Esophagus muscularis mucosa (tissue), 4 donors: Measurements from ENCODE around the gene DHX32. TPM values are rescaled to one million over a fixed set of nuclear protein-coding genes. Genes with fewer than 3 reads are reported as not detected.

Experiments
- DNase-seq: peaks from one replicate; pipeline ENCODE4 v3.0.0-alpha.2; 2017; ENCODE audit errors: extremely low spot score
- H3K27ac ChIP-seq, 4 donors: fragments of 200-600 bp; sonication (generic); replicated peaks in 1 of 4; 1 replicate in 3 of 4; 2 replicates in 1 of 4; pipeline ENCODE4 v1.5.1; 2016 to 2019; ENCODE audit warnings: mild to moderate bottlenecking in 1 of 4
- H3K27me3 ChIP-seq, 4 donors: fragments of 200-600 bp; sonication (generic); one replicate each; pipeline versions ENCODE4 v1.5.1 to v1.6.0; 2016 to 2019
- H3K36me3 ChIP-seq, 4 donors: fragments of 200-600 bp; sonication (generic); one replicate each; pipeline ENCODE4 v1.5.1; 2016 to 2019
- H3K4me1 ChIP-seq, 4 donors: fragments of 200-600 bp; sonication (generic); one replicate each; pipeline ENCODE4 v1.5.1; 2016 to 2019
- H3K4me3 ChIP-seq, 4 donors: fragments of 200-600 bp; sonication (generic); 1 replicate in 2 of 4; 2 replicates in 2 of 4; pipeline ENCODE4 v1.5.1; 2016 to 2019; ENCODE audit warnings: mild to moderate bottlenecking in 4 of 4, moderate library complexity in 1 of 4
- H3K9me3 ChIP-seq, 4 donors: fragments of 200-600 bp; sonication (generic); 1 replicate in 3 of 4; 2 replicates in 1 of 4; pipeline ENCODE4 v1.5.1; 2016 to 2019
- EP300 ChIP-seq: sonication (generic); formaldehyde crosslinking; IDR thresholded peaks from one replicate; pipeline ENCODE4 v1.6.1; 2017; ENCODE audit warnings: antibody characterized with exemption
- POLR2A ChIP-seq: fragments of 450-650 bp; IDR thresholded peaks from one replicate; pipeline ENCODE4 v1.6.1; 2017; ENCODE audit warnings: antibody characterized with exemption, moderate library complexity, mild to moderate bottlenecking, low read depth
- POLR2AphosphoS5 ChIP-seq, 2 donors: sonication (generic); formaldehyde crosslinking; IDR thresholded peaks; one replicate each; pipeline ENCODE4 v1.6.1; 2017; ENCODE audit warnings: antibody characterized with exemption in 2 of 2
- WGBS: methylation state at CpG from one replicate; pipeline ENCODE4 v1.1.5; 2018; 5-methylcytosine and 5-hydroxymethylcytosine counted together
- intact Hi-C: fragments of 100-400 bp; cut with DNase I; formaldehyde crosslinking; loops from one replicate; pipeline ENCODE4 v1.15.1; 2023
- total RNA-seq, 4 donors: library from RNA; depleted of rRNA; stranded (reverse); fragments of >200 nt; gene quantifications; one replicate each; pipeline versions ENCODE4 v1.1.0 to v1.2.1, GENCODE V29; 2016
- TF ChIP-seq, protein P1 (sequence below), 3 experiments: fragments of 200-600 bp in 2 of 3; fragments of 450-650 bp in 1 of 3; sonication (generic) in 2 of 3; IDR thresholded peaks; one replicate each; pipeline ENCODE4 v1.5.1; 2017 to 2019; ENCODE audit warnings: antibody characterized with exemption in 3 of 3, mild to moderate bottlenecking in 2 of 3, moderate library complexity in 1 of 3

DHX32 gene
- total RNA-seq, 4 donors from 2014 or later = 22.4 to 26.2 (median 25.0) TPM

DNA sequence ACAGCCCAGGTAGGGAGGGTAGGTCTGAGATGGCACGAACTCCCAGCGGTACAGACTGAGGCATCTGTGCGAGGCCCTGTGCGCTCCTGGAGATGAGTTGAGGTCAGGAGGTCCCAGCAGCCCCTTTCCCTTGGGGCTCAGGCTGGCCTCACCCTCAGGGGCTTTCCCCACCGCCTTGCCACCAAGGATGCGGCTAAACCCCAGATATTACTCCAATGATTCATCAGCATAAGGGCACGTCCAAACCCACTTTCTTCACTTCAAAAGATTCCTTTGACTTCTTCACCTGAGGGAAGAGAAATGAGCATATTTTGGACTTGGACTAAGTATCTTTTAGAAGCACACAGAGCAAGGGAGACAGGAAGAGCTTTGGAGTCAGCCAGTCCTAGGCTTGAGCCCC is 78.4 kb downstream of the DHX32 start:
- WGBS = 89% methylated on average over 7 of the region's 7 CpGs
- intact Hi-C loops = no loop called here
- Histone ChIP-seq H3K4me3 (no peak overlapping the region), H3K36me3 (peaks cover 26 to 100% (median 59%) of the 10 kb centered on the region in 4 donors), H3K27ac (no peak overlapping the region), H3K9me3 (no peaks in the 10 kb centered on the region), H3K4me1 (no peaks in the 10 kb centered on the region), H3K27me3 (no peaks in the 10 kb centered on the region)
- no peak for DNase-seq
- TF ChIP-seq, protein P1, sequence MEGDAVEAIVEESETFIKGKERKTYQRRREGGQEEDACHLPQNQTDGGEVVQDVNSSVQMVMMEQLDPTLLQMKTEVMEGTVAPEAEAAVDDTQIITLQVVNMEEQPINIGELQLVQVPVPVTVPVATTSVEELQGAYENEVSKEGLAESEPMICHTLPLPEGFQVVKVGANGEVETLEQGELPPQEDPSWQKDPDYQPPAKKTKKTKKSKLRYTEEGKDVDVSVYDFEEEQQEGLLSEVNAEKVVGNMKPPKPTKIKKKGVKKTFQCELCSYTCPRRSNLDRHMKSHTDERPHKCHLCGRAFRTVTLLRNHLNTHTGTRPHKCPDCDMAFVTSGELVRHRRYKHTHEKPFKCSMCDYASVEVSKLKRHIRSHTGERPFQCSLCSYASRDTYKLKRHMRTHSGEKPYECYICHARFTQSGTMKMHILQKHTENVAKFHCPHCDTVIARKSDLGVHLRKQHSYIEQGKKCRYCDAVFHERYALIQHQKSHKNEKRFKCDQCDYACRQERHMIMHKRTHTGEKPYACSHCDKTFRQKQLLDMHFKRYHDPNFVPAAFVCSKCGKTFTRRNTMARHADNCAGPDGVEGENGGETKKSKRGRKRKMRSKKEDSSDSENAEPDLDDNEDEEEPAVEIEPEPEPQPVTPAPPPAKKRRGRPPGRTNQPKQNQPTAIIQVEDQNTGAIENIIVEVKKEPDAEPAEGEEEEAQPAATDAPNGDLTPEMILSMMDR (IDR thresholded peaks at IDR 0.05) = no peak
- TF ChIP-seq POLR2A (no peak), EP300 (no peak), POLR2AphosphoS5 (IDR thresholded peaks at IDR 0.05) (no peak)

DNA sequence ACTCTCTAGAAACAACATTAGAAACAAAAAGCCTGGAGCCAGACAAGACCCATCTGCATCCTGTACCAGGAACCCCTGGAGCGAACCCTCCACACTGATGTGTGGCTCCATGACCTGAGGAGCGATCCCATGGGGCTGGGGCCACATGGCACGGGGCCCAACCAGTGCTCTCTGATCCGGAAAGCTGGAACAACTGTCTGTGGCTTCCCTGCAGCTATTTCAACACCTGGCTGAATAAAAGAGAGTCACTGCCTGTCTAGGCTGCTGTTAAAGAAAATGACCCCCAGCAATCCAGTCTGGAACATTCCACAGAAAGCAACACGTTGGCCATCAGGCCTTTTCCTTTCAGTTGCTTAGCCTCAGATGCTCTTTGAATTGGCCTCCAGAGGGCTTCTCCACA is 79.0 kb downstream of the DHX32 start:
- DNase-seq = no peak
- Histone ChIP-seq H3K36me3 (peaks cover 31 to 100% (median 61%) of the 10 kb centered on the region in 4 donors), H3K27ac (no peak overlapping the region), H3K27me3 (no peaks in the 10 kb centered on the region), H3K4me3 (no peak overlapping the region), H3K4me1 (no peaks in the 10 kb centered on the region), H3K9me3 (no peaks in the 10 kb centered on the region)
- TF ChIP-seq POLR2AphosphoS5 (IDR thresholded peaks at IDR 0.05) (no peak), POLR2A (no peak), EP300 (no peak)
- TF ChIP-seq, protein P1 (IDR thresholded peaks at IDR 0.05) = no peak
- intact Hi-C loops = no loop called here
- WGBS = 87% methylated on average over 5 of the region's 5 CpGs

DNA sequence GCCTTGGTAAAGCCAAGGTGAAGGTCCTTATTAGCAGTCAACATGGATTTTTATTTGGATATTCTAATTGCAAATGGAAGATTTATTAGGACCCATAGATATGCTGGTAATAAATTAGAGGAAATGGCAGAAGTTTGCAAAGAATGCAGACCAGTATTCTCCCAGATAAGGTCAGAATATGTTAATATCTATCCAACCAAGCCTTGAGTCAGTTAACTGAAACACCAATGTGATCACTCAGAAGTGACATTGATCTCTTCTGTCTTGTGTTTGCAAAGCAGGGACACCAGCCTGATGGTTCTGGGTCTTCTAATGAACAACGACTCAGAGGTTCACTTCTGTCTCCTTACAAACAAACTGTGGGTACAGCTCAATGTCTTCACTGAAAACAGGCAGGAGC is 79.5 kb downstream of the DHX32 start:
- 80% methylated on average over 1 of the region's 1 CpG for WGBS
- DNase-seq = no peak
- TF ChIP-seq POLR2A = no peak
- no peaks in the 10 kb centered on the region for H3K4me1 ChIP-seq
- no peak overlapping the region for H3K27ac ChIP-seq
- intact Hi-C loops = no loop called here
- H3K27me3 ChIP-seq = no peaks in the 10 kb centered on the region
- no peaks in the 10 kb centered on the region for H3K9me3 ChIP-seq
- peaks cover 26 to 100% (median 60%) of the 10 kb centered on the region in 4 donors for H3K36me3 ChIP-seq
- no peak overlapping the region for H3K4me3 ChIP-seq

DNA sequence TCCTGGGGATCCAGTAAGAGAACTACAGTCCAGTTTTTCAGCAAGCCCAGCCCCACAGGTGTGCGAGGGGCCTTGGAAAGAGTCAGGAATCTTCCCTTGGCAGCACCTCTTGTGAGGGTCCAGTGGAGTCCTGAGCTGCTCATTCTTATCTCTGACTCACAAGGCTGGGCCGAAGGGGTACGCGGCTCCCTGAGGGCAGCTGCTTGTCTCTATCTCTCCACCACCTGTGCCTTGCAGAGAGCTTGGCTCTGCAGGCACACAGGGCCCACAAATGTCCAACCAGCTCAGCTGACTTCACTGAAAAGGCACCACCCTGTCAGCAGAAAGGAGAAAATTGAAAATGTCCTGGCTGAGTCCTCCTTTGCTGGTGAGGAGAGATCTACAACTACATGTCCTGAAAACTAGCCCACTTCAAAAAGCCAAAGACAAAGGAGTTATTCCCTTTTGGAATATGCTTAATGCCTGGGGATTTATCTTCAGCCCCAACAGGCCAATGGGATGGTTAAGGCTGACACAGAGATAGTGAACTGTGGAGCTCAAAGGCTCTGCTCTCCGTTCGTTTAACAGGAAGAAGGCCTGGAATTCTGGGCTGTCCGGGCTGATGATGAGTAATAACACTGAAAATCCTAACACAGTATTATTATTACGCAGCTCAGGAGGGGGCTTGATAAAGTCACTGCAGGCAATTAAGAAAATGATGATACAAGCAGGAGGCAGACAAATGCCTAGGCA is 81.5 kb downstream of the DHX32 start:
- no peaks in the 10 kb centered on the region for H3K9me3 ChIP-seq
- H3K36me3 ChIP-seq = peaks cover 18 to 100% (median 59%) of the 10 kb centered on the region in 4 donors
- H3K4me3 ChIP-seq = no peak overlapping the region
- no peak for DNase-seq
- WGBS = 99% methylated on average over 8 of the region's 8 CpGs
- intact Hi-C loops = no loop called here
- TF ChIP-seq POLR2A = no peak
- TF ChIP-seq, protein P1 (IDR thresholded peaks at IDR 0.05) = no peak
- no peak for TF ChIP-seq EP300
- TF ChIP-seq POLR2AphosphoS5 (IDR thresholded peaks at IDR 0.05) = no peak
- no peaks in the 10 kb centered on the region for H3K4me1 ChIP-seq
- no peak overlapping the region for H3K27ac ChIP-seq
- no peaks in the 10 kb centered on the region for H3K27me3 ChIP-seq

DNA sequence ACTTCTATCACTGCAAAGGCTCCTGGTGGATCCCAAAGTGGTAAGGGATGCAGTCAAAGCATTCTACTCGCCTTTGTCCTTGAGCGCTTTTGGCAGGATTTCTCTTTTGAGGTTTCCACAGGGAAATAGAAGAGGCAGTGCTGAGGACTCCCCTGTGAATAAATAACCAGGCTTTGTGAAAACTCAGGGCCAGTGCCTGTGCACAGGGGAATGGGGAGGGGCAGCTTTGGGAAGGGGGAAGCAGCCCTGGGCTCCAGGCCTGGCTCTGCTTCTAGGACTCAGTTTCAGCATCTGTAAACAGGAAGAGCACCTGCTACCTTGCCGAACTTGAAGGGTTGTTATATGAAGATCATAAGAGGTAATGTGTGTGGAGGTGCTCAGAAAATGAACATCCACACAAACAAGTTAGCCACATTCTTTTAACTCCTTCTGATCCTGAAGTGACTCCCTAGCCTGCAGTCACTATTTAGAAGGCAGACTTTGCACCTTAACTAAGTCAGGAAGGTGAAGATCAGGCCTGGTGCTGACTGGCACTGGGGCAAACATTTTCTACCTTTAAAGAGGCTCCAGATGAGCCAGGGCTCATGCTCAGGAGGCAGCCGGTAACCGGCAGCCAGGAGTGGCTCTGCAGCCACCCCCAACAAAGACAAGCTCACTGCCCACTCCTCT is 83.0 kb downstream of the DHX32 start:
- Histone ChIP-seq H3K27ac (no peak overlapping the region), H3K36me3 (peaks cover 32 to 100% (median 67%) of the 10 kb centered on the region in 4 donors), H3K27me3 (no peaks in the 10 kb centered on the region), H3K9me3 (no peaks in the 10 kb centered on the region), H3K4me3 (no peak overlapping the region), H3K4me1 (no peaks in the 10 kb centered on the region)
- 69% methylated on average over 4 of the region's 5 CpGs for WGBS
- TF ChIP-seq EP300 (no peak), POLR2A (no peak), POLR2AphosphoS5 (IDR thresholded peaks at IDR 0.05) (no peak)
- TF ChIP-seq, protein P1 (IDR thresholded peaks at IDR 0.05) = no peak
- DNase-seq = no peak
- intact Hi-C loops = no loop called here
